HG03045 (cell line): ENCODE measurements around the gene ATG4B.

Source experiments
- ATAC-seq: cut with Tn5 transposase; IDR thresholded peaks from one replicate; pipeline ENCODE4 v1.9.1; 2021; ENCODE audit warnings: mild to moderate bottlenecking, moderate library complexity; ENCODE audit not compliant: unreplicated experiment

ATG4B gene

GRCh38 chr2:241680827-241681599 is 43.5 kb downstream of the ATG4B start:
- no peak for ATAC-seq

GRCh38 chr2:241686324-241686649 is 48.8 kb downstream of the ATG4B start:
- ATAC-seq = peak; percentile 17

- peak; percentile 94 for ATAC-seq
These were observed 49.3 kb downstream of the ATG4B start, which contains the start of gene DTYMK for GRCh38 chr2:241686650-241687425. Gene DTYMK (minus strand): TSS chr2:241686815. CDS start chr2:241686783, 32 bp downstream.

DNA sequence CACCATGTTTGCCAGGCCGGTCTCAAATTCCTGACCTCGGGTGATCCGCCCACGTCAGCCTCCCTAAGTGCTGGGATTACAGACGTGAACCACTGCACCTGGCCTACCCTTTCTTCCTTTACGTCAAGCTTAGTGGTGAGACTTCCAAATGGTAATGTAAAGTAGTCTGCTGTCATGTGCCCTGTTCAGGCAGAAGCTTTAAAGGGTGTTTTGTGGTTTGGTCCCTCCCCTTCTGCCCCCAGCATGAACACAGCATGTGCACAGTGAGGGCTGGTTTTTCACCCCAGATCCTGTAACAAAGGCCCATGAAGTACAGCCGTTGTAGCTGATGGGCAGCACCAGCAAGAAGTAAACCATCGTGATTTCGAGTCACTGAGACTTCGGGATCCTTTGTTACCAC is 51.8 kb downstream of the ATG4B start:
- no peak for ATAC-seq

DNA sequence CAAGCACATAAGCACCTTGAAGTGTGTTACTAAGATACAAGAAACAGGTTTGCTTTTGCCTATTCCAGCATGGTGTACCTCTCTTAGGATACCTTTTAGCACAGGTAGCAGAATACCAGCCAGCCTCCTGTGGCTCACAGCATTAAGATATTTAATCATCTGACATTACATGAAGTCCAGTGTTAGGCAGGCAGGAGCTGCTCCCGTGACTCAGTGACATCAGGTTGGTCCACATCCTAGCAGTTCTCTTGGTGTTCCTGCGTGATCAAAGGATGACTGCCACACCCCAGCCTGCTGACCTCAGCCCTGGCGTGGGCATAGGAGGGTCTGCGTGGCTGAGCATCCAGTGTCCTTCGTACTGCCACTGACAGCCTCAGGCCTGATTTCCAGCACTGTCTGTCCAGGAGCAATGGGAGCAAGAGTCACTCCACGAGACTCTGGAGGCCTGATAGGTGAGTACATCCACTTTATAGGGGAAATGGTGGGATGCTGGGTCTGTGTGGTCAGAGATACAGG is 52.8 kb downstream of the ATG4B start:
- ATAC-seq = no peak

DNA sequence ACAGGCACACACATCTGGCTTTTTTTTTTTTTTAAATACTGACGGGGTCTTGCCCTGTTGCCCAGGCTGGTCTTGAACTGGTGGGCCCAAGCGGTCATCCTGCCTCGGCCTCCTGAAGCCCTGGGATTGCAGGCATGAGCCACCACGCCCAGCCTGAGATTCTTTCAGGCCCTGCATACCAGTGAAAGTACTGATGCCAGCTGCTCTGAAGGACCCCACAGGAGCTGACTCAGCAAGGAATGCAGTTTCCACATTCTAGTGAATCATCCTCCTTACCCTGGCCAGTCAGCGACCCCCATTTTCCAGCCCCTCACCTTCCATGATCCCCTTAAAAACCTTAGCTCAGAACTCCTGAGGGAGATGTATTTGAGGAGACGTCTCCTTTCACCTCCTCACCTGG is 55.0 kb downstream of the ATG4B start:
- no peak for ATAC-seq

GRCh38 chr2:241695651-241696050 is 58.2 kb downstream of the ATG4B start:
- no peak for ATAC-seq

- ATAC-seq = no peak
These were observed 63.6 kb downstream of the ATG4B start for GRCh38 chr2:241701149-241701398.

GRCh38 chr2:241701399-241702154 is 64.1 kb downstream of the ATG4B start, which contains the start of gene ING5:
Gene ING5 (plus strand): TSS chr2:241702039. CDS start chr2:241702066, 27 bp downstream.
- peak; percentile 57 for ATAC-seq

GRCh38 chr2:241702155-241703031 is 64.9 kb downstream of the ATG4B start:
- ATAC-seq = peak; percentile 64

- no peak for ATAC-seq
These were observed 65.6 kb downstream of the ATG4B start for GRCh38 chr2:241703032-241703604.

- ATAC-seq = no peak
These were observed 69.0 kb downstream of the ATG4B start for GRCh38 chr2:241706537-241706936.

GRCh38 chr2:241708879-241709278 is 71.4 kb downstream of the ATG4B start:
- no peak for ATAC-seq

DNA sequence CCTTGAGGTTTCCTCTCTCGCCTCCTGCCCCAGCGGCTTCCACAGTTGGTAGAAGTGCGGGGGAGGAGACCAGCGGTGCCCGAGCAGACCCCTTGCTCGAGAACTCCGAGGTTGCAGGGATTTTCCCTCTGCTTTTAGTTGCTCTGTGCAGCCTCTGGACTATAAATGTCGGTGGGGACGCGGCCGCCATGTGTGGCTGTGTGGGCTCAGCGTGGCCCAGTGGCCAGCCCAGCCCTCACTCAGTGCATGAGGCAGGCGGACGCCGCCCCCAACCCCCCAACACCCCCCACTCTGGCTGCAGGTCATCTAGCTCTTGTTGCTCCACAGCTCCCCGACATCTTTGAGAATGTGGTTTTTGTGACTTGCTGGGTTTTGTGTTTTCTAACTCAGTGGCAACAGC is 81.6 kb downstream of the ATG4B start:
- no peak for ATAC-seq

- no peak for ATAC-seq
These were observed 82.6 kb downstream of the ATG4B start for GRCh38 chr2:241720099-241720498.

GRCh38 chr2:241720560-241720959 is 83.1 kb downstream of the ATG4B start:
- no peak for ATAC-seq

- no peak for ATAC-seq
These were observed 84.4 kb downstream of the ATG4B start for GRCh38 chr2:241721852-241722251.

- no peak for ATAC-seq
These were observed 85.5 kb downstream of the ATG4B start for GRCh38 chr2:241722896-241723454.
